GM19240 (cell line): ENCODE results near the gene BAHCC1.

ENCODE experiments used
- DNase-seq: peaks from one replicate; pipeline ENCODE4 v3.0.0; 2011; ENCODE audit warnings: low spot score; ENCODE audit not compliant: insufficient read length

Gene BAHCC1

DNA sequence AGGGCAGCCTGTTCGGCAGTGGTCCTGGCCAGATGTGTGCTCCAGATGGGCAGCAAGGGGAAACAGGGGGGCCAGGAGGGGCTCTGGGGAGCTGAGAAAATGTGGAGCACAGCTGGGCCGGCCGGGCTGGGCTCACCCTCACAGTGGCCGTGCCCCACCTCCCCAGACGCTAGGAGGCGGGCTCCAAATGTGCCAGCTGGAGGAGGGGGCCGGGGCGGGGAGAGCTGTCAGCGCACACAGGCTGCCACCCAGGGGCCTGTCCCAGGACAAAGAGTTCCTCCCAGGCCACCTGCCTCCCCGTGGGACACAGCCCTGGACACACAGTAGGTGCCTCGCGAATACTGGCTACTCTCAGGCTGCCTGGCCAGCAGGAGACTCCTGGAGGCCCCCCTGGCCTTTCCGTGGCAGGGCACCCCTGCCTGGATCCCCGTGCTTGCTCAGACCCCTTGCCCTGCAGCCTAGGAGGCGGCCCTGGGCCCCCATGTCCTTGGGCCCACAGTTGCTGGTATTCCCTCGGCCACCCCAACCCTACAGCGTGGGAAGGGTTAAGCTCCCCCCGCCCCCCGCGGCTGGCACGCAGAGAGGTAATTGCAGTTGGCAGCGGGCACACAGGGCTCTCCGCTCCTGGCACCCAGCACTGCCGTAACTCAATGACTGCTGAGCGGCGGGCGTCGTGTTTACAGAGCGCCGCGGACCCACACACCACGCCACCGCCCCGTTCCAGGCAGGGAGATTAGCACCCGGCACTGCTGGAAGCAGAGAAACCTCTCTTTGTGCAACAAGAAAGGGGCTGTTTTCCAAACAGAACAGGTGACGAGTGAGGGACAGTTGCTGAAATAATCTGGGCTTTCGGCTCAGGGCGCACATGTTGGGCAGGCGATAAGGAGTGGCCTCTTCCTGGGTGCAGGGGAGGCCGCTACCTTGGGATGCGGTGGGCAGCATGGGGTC lies 32.2 kb downstream of the BAHCC1 start:
- no peak for DNase-seq

DNA sequence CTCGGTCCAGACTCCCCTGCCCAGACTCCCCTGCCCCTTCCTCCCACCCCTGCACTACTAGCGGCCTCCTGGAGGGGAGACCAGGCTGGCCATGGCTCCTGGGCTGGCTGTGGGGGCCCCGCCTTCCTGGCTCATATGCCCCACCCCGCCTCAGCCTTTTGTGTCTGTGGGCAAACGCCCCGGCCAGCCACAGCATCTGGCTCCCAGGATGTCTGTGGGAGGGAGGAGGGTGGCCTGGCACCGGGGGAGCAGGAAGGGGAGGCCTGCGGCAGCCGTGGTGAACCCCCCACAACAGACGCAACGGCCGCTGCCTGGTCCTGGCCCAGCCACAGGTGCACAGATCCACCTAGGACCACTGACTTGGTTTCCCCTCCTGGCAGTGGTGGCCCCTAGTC lies 32.9 kb downstream of the BAHCC1 start:
- no peak for DNase-seq

DNA sequence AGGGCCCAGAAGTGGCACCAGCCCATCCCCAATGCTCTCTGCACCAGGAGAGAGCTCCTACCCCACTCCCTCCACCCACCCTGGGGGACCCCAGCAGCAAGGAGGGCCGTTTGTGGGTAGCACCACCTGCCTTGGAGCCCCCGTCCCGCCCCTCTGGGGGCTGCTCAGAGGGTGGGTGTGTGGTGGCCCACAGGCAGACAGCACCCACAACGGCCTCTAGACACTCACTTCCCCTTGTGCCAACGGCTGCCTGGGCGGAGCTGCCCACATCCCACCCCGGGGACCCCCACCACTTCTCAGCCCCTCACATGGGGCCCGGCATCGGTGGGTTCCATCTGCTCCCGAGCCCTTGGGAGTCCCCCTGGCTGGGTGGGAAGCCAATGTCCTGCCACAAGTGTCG lies 33.3 kb downstream of the BAHCC1 start:
- DNase-seq, result no peak

DNA sequence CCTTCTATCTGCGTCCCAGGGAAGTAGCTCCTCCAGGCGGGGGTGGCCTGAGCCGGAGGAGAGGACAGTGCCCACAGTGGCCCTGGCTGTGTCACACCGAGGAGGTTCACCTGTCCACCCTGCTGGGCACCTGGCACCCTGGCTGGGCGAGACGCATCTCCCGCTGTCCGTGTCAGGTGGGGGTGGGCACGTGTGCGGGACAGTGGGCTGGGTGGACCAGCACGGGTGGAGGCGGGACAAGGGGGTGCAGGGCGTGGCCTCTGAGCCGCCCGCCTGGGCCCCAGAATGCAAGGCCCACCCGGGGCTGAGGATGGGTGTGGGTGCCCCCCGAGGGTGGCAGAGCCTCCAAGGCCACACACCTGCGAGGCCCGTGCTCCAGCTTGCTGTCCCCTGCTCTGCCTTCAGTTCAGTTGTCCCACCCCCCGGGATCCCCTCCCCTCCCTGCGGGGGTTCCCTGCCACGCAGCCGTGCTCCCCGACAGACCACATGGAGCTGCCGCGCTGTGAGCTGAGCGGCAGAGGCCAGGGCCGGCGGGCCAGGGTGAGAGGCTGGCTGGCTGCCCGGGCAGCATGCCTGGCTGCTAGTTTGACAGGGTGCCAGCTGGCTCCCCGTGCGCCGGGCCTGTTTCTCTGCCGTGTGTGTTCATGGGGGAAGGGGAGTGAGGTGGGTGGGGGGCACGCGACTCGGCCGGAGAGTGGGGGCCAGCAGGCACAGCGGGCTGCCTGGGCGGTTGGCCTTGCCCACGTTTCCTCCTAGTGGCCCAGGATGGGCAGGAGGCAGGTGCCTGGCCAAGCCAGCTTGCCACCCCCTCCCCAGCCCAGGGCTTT lies 33.9 kb downstream of the BAHCC1 start:
- DNase-seq, result no peak

DNA sequence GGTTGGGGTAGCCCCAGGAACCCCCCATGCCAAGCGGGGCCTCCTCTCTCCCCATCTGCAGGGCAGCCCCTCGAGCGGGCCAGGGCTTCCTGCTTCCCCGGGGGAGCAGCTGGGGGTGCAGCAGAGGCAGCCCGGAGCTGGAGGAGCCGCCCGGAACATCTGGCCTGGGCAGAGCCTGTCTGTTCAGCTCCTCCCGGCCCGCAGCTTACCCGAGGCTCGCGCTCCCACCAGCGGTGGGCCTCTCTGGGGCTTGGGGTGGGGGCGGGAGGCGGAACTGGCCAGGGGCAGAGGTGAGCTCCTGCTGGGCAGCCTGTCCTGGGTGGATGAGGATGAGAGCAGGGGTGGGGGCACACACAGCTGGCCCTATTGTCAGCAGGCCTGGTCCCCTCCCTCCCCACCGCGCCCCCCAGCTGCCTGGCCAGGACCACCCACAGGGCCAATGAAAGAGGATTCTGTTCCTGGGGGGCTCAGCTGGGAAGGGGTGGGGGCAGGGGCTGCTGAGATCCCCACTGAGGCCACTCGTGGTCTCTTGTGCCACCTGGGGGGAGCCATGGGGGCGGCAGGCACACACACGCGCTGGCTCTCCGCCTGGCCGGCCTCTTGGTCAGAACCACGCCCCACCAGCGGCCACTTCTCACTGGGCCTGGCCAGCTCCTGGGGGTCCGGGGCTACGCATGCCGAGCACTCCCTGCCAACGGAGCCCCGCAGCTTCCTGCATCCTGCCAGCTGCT lies 34.7 kb downstream of the BAHCC1 start:
- DNase-seq, result no peak

DNA sequence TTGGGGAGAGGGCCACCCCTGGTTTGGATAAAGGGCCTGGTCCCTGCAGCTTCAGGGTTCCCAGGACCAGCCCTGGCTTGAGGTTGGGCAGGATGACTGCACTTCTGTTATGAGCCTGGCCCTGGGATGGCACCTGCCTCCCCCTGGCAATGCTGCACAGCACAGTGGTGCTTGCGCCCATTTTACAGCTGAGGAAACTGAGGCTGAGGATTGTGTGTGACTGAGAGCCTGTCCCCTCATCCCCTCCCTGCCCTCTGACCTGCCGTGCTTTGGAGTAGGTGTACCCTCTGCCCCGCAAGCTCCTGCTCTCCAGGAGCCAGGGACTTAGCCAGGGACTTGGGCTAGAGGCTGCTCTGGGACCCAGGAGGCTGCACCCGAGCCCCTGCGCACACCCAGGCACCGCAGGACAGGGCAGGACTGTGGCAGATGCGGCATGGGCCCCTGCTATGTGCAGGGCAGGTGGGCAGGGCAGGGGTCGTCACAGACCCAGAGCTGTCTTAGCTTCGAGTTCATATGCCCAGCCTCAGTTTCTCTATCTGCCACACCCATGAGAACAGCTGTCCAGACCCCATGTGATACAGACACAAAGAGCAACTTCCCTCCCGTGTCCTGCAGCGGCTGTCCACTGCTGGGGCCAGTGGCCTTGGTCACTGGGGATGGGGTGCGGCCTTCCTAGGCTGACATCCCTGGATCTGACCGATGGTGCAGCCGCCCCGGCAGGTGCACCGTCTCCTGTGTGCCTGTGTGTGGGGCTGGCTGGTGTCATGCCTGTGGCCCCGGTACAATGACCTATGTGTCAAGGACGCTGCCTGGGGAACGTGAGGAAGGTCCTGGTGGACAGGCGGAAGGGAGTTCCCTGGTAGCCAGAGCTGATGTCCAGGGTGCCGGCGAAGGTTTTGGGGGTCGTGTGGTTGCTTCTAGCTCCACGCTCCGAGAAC lies 36.6 kb downstream of the BAHCC1 start:
- DNase-seq, result no peak

DNA sequence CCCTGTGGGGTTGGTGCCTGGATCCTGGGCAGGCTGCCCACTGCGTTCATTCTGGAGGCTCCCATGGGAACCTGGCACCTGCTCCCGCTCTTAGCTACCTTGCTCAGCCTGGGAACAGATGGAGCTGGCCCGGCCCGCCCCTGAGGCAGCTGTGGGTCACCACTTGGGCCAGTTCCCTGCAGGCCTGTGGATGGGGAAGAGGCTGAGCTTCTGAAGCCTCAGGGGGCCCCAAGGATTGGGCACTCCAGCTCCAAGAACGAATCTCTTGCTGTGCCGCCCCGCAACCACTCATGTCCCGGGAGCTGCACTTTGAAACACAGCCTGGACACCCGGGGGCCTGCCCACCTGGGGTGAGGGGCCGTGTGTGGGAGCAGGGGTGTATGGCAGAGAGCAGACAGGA lies 37.7 kb downstream of the BAHCC1 start:
- DNase-seq, result no peak

DNA sequence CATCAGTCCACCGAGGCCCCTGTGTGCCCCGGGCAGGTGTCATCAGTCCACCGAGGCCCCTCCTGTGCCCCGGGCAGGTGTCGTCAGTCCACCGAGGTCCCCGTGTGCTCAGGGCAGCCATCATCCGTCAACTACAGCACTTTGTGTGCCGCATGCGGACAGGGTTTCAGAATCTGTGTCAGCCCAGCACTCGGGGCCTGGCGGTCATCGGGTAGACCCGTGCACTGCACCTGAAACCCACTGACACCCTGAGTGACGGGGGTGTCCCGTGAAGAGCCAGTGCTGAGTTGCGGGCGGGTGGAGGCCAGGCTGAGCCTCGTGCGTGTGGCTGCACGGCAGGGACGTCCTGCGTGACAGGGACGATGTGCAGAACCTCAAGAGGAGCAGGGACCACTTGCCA lies 38.4 kb downstream of the BAHCC1 start:
- DNase-seq, result no peak

DNA sequence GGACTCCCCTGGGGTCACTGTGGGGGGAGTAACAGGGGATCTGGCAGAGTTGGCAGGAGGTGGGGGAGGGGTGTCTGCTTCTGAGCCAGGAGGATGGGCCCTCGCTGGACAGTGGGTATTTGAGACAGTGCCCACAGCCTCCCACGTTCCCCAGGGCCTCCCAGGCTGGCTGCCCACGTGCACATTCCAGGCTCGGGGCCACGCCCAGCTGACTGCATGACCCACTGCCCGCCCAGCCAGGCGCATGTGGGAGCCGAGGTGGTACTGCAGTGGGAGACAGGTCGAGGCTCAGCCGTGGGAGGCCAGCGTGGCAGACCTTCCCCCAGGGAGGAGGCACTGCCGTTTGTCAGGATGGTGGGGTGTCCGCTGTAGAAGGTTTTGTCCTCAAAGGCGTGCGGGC lies 38.8 kb downstream of the BAHCC1 start:
- DNase-seq, result no peak

DNA sequence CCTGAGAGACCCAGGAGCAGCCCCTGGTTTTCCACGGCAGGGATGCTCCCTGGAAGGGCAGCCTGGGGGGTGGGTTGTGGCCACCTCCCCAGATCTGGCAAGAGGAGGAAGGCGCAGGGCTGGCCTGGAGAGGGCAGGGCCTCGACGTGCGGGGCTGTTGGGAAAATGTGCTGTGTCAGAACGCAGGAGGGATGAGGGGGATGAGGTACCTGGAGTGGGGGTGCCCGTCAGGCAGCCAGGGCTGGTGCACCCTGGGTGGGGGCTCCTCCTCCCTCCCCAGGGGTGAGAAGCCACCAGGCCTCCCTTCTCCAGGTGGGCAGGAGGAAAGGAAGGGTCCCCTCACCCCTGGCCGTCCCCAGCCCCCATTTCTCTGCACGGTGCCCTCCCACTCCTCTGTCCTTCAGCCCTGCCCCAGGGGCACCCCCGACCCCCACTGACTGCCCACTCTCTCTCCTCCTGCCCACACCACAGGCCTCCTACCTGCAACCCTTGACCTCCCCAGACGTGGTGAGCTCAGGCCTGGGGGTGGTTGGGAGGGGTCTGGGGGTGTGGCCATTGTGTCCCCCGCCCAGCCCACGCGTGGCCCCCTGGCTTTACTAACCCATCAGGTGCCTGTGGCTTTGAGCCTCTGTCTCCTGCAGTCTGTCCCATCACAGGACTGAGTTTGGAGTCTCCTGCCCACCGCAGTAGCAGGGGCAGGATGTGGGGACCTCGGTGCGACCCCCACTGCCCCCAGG lies 39.6 kb downstream of the BAHCC1 start:
- DNase-seq, result no peak

DNA sequence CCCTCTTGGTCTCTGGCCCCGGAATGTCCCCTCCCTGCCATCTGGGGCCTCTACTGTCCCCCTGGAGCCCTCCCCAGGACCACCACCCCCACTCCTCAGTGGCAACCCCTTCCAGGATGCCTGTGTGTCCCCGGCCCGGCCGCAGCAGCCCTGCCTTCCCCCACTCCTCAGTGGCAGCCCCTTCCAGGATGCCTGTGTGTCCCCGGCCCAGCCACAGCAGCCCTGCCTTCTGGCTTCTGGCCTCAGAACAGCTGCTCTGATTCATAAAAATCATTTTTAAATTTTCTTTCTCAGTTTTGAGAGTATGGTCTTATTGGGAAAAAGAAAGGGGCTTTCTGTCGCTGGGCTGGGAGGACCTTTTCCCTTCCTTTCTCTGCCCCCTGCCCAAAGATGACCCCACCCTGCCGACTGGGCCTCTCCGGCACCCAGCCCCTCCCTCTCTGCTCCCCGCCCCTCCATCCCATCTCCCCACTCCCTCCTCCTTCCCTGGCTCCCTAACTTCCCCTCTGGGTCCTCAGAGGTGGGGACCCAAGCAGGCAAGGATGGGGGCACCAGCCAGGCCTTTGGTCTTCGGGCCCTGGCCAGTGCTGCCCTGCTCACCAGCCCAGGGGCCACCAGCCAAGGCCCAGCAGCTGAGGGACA lies 40.5 kb downstream of the BAHCC1 start:
- DNase-seq, result no peak

DNA sequence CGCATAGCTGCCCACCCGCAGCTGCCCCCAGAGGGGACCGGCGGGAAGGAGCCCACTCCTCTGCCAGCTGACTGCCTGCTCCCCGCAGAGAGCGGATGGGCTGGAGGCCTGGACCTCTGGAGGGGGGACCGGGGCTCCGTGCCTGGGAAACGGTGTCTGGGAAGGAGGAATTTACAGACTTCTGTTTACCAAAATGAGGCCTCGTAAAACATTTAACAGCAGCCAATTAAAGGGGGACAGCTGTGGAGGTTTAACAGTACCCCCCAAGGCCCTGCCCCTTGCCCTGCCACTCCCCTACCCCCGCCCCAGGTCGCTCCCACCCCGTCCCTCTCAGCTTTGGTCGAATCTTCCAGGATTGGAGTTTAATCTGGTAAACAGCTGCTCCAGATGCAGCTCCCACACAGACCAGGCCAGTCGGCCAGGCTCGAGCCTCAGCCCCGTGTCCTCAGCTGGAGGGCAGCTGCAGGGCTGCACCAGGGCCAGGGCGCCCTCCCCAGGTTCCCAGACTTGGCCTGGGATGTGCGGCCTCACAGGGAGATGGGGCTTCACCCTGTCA lies 41.1 kb downstream of the BAHCC1 start:
- no peak for DNase-seq

DNA sequence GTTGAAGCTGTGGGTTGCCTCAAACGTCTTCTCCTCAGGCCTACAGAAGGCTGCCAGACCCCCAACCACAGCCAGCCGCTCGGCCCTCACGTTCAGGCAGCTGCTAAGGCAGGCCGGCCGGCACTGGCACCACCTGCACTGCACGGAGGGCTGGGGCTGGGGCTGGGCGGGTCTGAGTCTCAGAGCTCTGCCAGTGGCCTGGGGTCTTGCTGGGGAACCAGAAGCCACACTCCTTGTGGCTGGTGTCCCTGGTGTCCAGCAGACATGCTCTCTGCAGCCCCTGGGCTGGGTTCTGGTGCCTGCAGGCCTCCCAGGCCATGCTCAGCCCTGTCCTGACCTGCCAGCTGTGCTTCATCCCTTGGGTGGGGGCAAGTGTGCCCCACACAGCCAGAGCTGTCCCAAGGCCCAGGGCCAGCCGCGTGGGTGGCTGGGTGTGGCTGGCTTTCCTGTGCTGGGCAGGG lies 42.0 kb downstream of the BAHCC1 start:
- DNase-seq, result no peak

DNA sequence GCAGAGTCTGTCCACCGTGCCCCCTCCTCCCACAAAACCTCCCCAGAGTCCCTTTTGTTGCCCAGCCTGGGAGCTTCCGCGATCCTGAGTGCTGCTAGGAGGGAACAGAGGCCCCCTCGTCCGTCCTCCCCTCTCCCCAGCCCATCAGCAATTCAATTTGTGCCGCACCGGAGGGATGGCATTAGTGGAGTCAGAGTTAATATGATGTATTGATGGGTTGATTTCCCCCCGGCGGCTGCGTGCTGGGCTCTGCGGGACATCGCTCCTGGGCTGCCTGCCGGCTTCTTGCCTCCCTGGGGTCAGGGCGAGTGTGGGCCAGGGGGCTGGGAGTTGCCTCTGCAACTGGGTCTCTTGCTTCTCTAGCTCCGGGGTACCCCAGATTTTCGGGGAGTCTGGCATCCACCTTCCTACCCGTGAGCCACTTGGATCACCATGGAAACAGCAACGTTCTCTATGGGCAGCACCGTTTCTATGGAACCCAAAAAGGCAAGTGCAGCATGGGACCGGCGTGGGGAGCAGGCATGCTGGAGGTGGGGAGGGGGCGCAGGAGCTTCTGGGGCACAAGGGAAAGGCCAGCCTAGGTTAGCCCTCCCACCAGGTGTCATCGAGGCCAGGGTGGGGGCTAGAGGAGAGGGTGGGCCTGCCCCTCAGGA lies 42.9 kb downstream of the BAHCC1 start:
- DNase-seq, result no peak

DNA sequence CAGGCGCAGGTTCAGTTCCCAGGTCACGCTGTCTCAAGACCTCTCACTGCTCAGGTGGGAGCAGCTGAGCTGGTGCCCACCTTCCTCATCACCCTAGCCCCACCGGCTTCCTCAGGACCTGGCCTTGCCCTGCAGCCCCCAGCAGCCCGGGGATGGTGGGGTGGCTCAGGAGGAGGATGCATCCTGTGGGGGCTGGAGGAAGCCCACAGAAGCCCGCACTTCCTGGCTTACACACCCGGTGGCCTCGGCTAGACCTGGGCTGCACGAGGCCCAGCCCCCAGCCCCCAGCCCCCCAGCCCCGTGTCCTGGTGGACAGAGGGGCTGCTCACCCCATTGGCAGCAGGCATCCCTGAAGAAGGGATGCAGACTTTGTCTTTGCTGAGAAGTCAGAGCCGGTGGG lies 43.4 kb downstream of the BAHCC1 start:
- DNase-seq, result no peak

DNA sequence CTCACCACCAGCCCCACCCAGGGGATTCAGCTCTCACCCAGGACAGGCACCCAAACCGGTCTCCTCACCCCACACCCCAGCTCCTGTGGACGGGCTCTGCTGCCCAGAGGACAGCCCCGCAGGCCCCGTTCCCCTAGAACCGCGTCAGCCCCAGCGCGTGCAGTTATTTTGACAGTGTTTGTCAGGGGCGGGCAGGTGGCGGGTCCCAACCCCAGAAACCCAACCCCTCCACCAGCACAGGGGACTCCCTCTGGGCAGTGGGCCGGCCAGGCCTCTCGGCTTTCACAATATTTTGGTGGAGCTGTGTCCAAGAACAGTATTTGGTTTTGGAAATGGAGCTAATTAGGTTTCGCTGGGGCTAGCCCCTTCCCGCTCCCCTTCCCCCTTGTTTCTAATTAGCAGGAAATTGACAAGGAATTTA lies 44.8 kb downstream of the BAHCC1 start:
- DNase-seq, result no peak

DNA sequence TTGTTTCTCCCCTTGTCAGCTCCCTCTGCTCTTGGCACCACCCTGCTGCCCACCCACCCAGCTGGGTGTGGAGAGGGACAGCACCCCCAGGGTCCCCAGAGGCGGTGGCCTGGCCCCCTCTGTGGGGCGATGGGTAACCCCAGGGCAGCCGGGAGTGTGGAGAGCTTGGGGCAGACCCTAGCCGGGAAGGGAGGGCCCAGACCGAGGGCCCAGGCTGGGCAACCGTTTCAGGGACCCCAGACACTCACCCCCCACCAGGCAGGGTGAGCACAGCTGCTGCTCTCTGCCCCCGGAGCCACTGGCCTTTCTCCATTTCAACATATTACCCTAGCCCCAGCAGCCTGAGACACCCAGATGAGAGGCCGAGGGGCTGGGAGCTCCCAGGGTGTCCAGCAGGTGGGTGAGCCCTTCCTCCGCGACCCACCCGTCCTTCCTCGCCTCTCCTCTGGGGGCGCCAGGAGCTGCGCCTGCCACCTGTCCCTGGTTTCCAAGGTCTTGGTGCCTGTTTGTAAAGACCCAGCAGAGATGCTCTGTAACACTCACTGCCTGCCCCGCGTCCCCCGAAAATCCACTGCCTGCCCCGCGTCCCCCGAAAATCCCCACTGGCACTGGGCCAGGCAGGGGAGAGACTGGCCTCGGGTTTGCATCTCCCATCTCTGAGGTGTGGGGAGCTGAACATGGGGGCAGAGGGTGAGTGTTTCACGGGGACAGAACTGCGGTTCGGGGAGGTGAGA lies 45.4 kb downstream of the BAHCC1 start:
- peak; percentile 57 for DNase-seq

DNA sequence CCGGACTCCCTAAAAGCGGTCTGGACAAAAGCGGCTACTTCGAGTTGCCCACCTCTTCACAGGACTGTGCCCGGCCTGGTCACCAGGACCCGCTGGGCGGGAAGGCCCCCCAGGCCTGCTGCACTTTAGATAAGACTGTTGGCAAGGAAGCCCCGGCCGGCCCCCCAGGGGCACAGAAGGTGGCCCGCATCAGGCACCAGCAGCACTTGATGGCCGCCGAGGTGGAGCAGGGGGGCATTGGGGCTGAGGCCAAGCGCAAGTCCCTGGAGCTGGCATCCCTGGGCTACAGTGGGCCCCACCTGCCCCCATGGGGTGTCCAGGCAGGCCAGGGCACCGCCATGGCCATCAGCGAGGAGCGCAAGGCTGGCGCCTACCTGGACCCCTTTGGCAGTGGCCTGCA lies 47.5 kb downstream of the BAHCC1 start:
- DNase-seq, result no peak
